A549 (cell line): ENCODE data around the gene POLE. TPM values are rescaled to one million over a fixed set of nuclear protein-coding genes. Genes with fewer than 3 reads are reported as not detected.
"Not testable (repeated sequence)": the region's sequence is repeated elsewhere in the genome, so short reads cannot be mapped to it uniquely, and the experiment has no call there.

Experiments used
- ATAC-seq, 2 experiments: fragments of 200-7000 bp in 1 of 2; fragments of >200 bp in 1 of 2; cut with Nextera tagmentation in 1 of 2; cut with Tn5 transposase in 1 of 2; 3 replicates each; pipeline versions ENCODE4 v1.8.0 to v1.9.1; 2018 to 2020; ENCODE audit warnings: mild to moderate bottlenecking in 1 of 2, moderate library complexity in 1 of 2
- CTCF ChIA-PET: fragments of 300-600 bp; sonication (Branson Sonifier 250); formaldehyde crosslinking; extraction: SDS; loops from one replicate; lab custom pipeline; 2021; ENCODE audit warnings: antibody characterized with exemption, inconsistent platforms; lab: Yijun Ruan, JAX
- POLR2A ChIA-PET: fragments of 350-600 bp; formaldehyde crosslinking; extraction: SDS; loops from one replicate; lab custom pipeline; 2021; ENCODE audit warnings: antibody characterized with exemption, inconsistent platforms; lab: Yijun Ruan, JAX
- DNase-seq, 2 experiments: peaks; one replicate each; pipeline versions ENCODE4 v3.0.0 to v3.0.0-alpha.2; 2011 to 2016; ENCODE audit warnings: low read depth in 1 of 2, low spot score in 1 of 2
- FAIRE-seq: peaks from 2 replicates; lab custom pipeline; 2011; peaks lifted over from hg19 to GRCh38; lab: Jason Lieb, UNC
- H3K27ac ChIP-seq, 2 experiments: fragments of >200 bp; sonication (Bioruptor Twin); formaldehyde crosslinking; 3 replicates each; pipeline ENCODE4 v1.5.1; 2016 to 2017
- H3K4me1 ChIP-seq: fragments of >200 bp; sonication (Bioruptor Twin); formaldehyde crosslinking; 3 replicates; pipeline ENCODE4 v1.6.1; 2016
- H3K4me2 ChIP-seq: fragments of >200 bp; sonication (Bioruptor Twin); formaldehyde crosslinking; 3 replicates; pipeline ENCODE4 v1.6.1; 2016
- H3K4me3 ChIP-seq: fragments of >200 bp; sonication (Bioruptor Twin); formaldehyde crosslinking; 3 replicates; pipeline ENCODE4 v1.5.1; 2016
- H3K9me3 ChIP-seq: fragments of >200 bp; sonication (Bioruptor Twin); formaldehyde crosslinking; 3 replicates; pipeline ENCODE4 v1.6.1; 2016
- ATOH8 ChIP-seq: fragments of 250-450 bp; sonication (Bioruptor Pico); IDR thresholded peaks from 2 replicates; pipeline ENCODE4 v1.5.0; 2020; ENCODE audit warnings: low read depth, mild to moderate bottlenecking, moderate library complexity
- BCL3 ChIP-seq: fragments of >200 bp; sonication (Bioruptor Twin); formaldehyde crosslinking; IDR thresholded peaks from 3 replicates; pipeline ENCODE4 v1.6.1; 2016
- EHMT2 ChIP-seq: fragments of 200-600 bp; sonication (generic); IDR thresholded peaks from 2 replicates; pipeline ENCODE4 v1.6.1; 2016; ENCODE audit warnings: antibody characterized with exemption, low read depth, mild to moderate bottlenecking, moderate library complexity
- FOSL2 ChIP-seq, 2 experiments: fragments of 450-650 bp in 1 of 2; fragments of >200 bp in 1 of 2; sonication (Bioruptor Twin) in 1 of 2; formaldehyde crosslinking; IDR thresholded peaks; 2 replicates each; pipeline versions ENCODE4 v1.5.0 to v1.6.1; 2016 to 2020; ENCODE audit warnings: mild to moderate bottlenecking in 1 of 2, moderate library complexity in 1 of 2
- HOXB5 ChIP-seq: fragments of 250-450 bp; sonication (Bioruptor Pico); IDR thresholded peaks from 2 replicates; pipeline ENCODE4 v1.5.0; 2020; ENCODE audit warnings: mild to moderate bottlenecking, moderate library complexity
- JUNB ChIP-seq: fragments of >200 bp; sonication (Bioruptor Twin); formaldehyde crosslinking; IDR thresholded peaks from 2 replicates; pipeline ENCODE4 v1.6.1; 2016
- KDM5A ChIP-seq: fragments of 200-600 bp; sonication (generic); IDR thresholded peaks from 2 replicates; pipeline ENCODE4 v1.6.1; 2016; ENCODE audit warnings: antibody characterized with exemption, mild to moderate bottlenecking
- MYC ChIP-seq: IDR thresholded peaks from 2 replicates; pipeline ENCODE4 v1.6.1; 2012; ENCODE audit warnings: mild to moderate bottlenecking, inconsistent platforms, low read length, improper control_type of control experiment, borderline replicate concordance
- NPAS2 ChIP-seq: fragments of 250-450 bp; sonication (Bioruptor Pico); IDR thresholded peaks from 2 replicates; pipeline ENCODE4 v1.8.0; 2022; ENCODE audit warnings: mild to moderate bottlenecking, moderate library complexity, borderline replicate concordance
- NR3C1 ChIP-seq: fragments of >200 bp; sonication (Bioruptor Twin); formaldehyde crosslinking; IDR thresholded peaks from 3 replicates; pipeline ENCODE4 v1.6.1; 2017
- POLR2A ChIP-seq: IDR thresholded peaks from 2 replicates; pipeline ENCODE4 v1.6.1; 2012; ENCODE audit warnings: mild to moderate bottlenecking, low read length
- RAD21 ChIP-seq, 2 experiments: fragments of >200 bp in 1 of 2; sonication (Bioruptor Twin) in 1 of 2; formaldehyde crosslinking in 1 of 2; IDR thresholded peaks in 1 of 2; conservative IDR thresholded peaks in 1 of 2; 2 replicates in 1 of 2; 3 replicates in 1 of 2; pipeline ENCODE4 v1.6.1; 2012 to 2018; ENCODE audit warnings: inconsistent platforms in 1 of 2
- RFX5 ChIP-seq: fragments of 450-650 bp; IDR thresholded peaks from 2 replicates; pipeline ENCODE4 v1.7.1; 2014; ENCODE audit warnings: antibody characterized with exemption, mild to moderate bottlenecking, moderate library complexity
- SMC3 ChIP-seq: fragments of >200 bp; sonication (Bioruptor Twin); formaldehyde crosslinking; IDR thresholded peaks from 3 replicates; pipeline ENCODE4 v1.6.1; 2018; ENCODE audit warnings: inconsistent platforms
- TFCP2L1 ChIP-seq: fragments of 250-450 bp; sonication (Bioruptor Pico); IDR thresholded peaks from 2 replicates; pipeline ENCODE4 v1.5.0; 2021; ENCODE audit warnings: mild to moderate bottlenecking
- USF2 ChIP-seq: fragments of 450-650 bp; IDR thresholded peaks from 2 replicates; pipeline ENCODE4 v1.6.1; 2014; ENCODE audit warnings: antibody characterized with exemption
- ZC3H11A ChIP-seq: fragments of 450-650 bp; IDR thresholded peaks from 2 replicates; pipeline ENCODE4 v1.6.1; 2014; ENCODE audit warnings: antibody characterized with exemption, mild to moderate bottlenecking
- ZFP36 ChIP-seq: fragments of 450-650 bp; IDR thresholded peaks from 2 replicates; pipeline ENCODE4 v1.6.1; 2014; ENCODE audit warnings: borderline replicate concordance; ENCODE audit not compliant: partially characterized antibody
- ZSCAN20 ChIP-seq: fragments of 250-450 bp; sonication (Bioruptor Pico); IDR thresholded peaks from 2 replicates; pipeline ENCODE4 v1.8.0; 2022; ENCODE audit warnings: mild to moderate bottlenecking, moderate library complexity
- WGBS: methylation state at CpG from one replicate; pipeline ENCODE4 v1.1.6; 2017; ENCODE audit errors: missing lambda C conversion rate; 5-methylcytosine and 5-hydroxymethylcytosine counted together
- polyA plus RNA-seq, 4 experiments: library from polyadenylated mRNA; depleted of rRNA in 3 of 4; stranded (reverse); fragments of >200 nt; fragmentation: RNase III in 1 of 4; extraction: RNeasy Plus Mini Kit Qiagen cat#74134 plus additional on column Dnase treatment in 1 of 4; gene quantifications; 2 replicates in 3 of 4; 3 replicates in 1 of 4; pipeline ENCODE4 v1.2.3, GENCODE V29; 2011 to 2017

The POLE gene
- polyA plus RNA-seq, 2 of the 4 experiments (the other 2 are of a cell fraction), result 28.9 to 67.2 TPM

- FAIRE-seq, result no peak
These were observed 15.5 kb upstream of the POLE start for GRCh38 chr12:132702640-132703039.

GRCh38 chr12:132700212-132700822 lies 13.2 kb upstream of the POLE start:
- no peak overlapping the region for H3K4me3 ChIP-seq
- ChIA-PET POLR2A (interaction anchor here (0.7 kb wide), 1 partner anchor 61 kb away, joined by 5 read pairs; no protein-coding TSS in a partner anchor), CTCF (interaction anchor here (1.8 kb wide), 1 partner anchor 8 kb away, joined by 8 read pairs; no protein-coding TSS in a partner anchor)
- H3K4me2 ChIP-seq, result peak overlapping the region; percentile 59
- ATAC-seq (peak in 1 of 2 experiments; percentile 56; a peak in 3 of 6 replicates), DNase-seq (peak in 1 of 2 experiments; percentile 78), FAIRE-seq (no peak)
- H3K27ac ChIP-seq, result no peak overlapping the region
- 65% methylated on average over 10 of the region's 10 CpGs for WGBS
- no peaks in the 10 kb centered on the region for H3K9me3 ChIP-seq
- peaks cover 14% of the 10 kb centered on the region for H3K4me1 ChIP-seq
- TF ChIP-seq FOSL2 (IDR thresholded peaks at IDR 0.05), result no peak
- TF ChIP-seq FOSL2 (CRISPR knock-in tag; IDR thresholded peaks at IDR 0.05), result peak; percentile 46
- TF ChIP-seq KDM5A, result no peak
- TF ChIP-seq JUNB, result no peak
- TF ChIP-seq EHMT2, result no peak
- no peak for TF ChIP-seq BCL3
- TF ChIP-seq ZC3H11A, result no peak
- TF ChIP-seq NR3C1, result no peak
- TF ChIP-seq, all 56 proteins: peak for 1

More at GRCh38 chr12:132702640-132703039, 15.5 kb upstream of the POLE start:
- peaks cover 14% of the 10 kb centered on the region for H3K4me1 ChIP-seq
- CTCF ChIA-PET, result interaction anchor here (1.4 to 2.0 kb wide), 2 partner anchors 10 to 64 kb away, joined by 3 to 5 read pairs; no protein-coding TSS in a partner anchor
- no peak overlapping the region for H3K4me2 ChIP-seq
- peaks cover 5% of the 10 kb centered on the region; the same call in 2 of the 3 replicates for H3K9me3 ChIP-seq
- POLR2A ChIA-PET, result interaction anchor here (1.2 kb wide), 1 partner anchor 8 kb away, joined by 3 read pairs; the partner anchor contains the start of gene PGAM5
- WGBS, result 53% methylated on average over 4 of the region's 4 CpGs
- DNase-seq, result no peak
- no peak overlapping the region for H3K27ac ChIP-seq
- TF ChIP-seq RAD21 (conservative IDR thresholded peaks at IDR 0.05 in 1 of 2, IDR thresholded peaks at IDR 0.05 in 1 of 2), result peak in 1 of 2 experiments; percentile 17; a peak in 1 of 5 replicates
- no peak for TF ChIP-seq HOXB5 (CRISPR knock-in tag)
- H3K4me3 ChIP-seq, result no peak overlapping the region
- ATAC-seq, result peak; percentile 79 to 82

GRCh38 chr12:132698341-132698740 lies 11.2 kb upstream of the POLE start:
- DNase-seq (no peak), ATAC-seq (no peak), FAIRE-seq (no peak)
- ChIA-PET CTCF (no interaction called here), POLR2A (interaction anchor here (0.6 kb wide), 1 partner anchor 967 kb away, joined by 5 read pairs; no protein-coding TSS in a partner anchor)
- TF ChIP-seq RFX5 (no peak), ZSCAN20 (no peak)
- Histone ChIP-seq H3K4me3 (no peak overlapping the region), H3K4me1 (peaks cover 14% of the 10 kb centered on the region), H3K4me2 (no peak overlapping the region), H3K9me3 (no peaks in the 10 kb centered on the region), H3K27ac (no peak overlapping the region)
- WGBS, result 76% methylated on average over 5 of the region's 5 CpGs

- no peak for FAIRE-seq
These were observed 8.3 kb upstream of the POLE start for GRCh38 chr12:132695431-132695830.

GRCh38 chr12:132694888-132695287 lies 7.7 kb upstream of the POLE start:
- not testable (repeated sequence) for H3K4me1 ChIP-seq, H3K27ac ChIP-seq, FAIRE-seq, H3K9me3 ChIP-seq, H3K4me3 ChIP-seq, ATAC-seq, H3K4me2 ChIP-seq, DNase-seq
- ChIA-PET POLR2A (interaction anchor here (0.6 kb wide), 1 partner anchor 11 kb away, joined by 3 read pairs; no protein-coding TSS in a partner anchor), CTCF (interaction anchor here (0.9 to 2.6 kb wide), 3 partner anchors 9 to 234 kb away, joined by 4 to 8 read pairs (median 5); no protein-coding TSS in a partner anchor)
- WGBS, result 88% methylated on average over 2 of the region's 3 CpGs

More at GRCh38 chr12:132695431-132695830, 8.3 kb upstream of the POLE start:
- ATAC-seq, result no peak
- no peak for DNase-seq
- no peak overlapping the region for H3K27ac ChIP-seq
- CTCF ChIA-PET, result interaction anchor here (0.7 to 2.6 kb wide), 5 partner anchors 10 to 234 kb away, joined by 3 to 8 read pairs (median 5); no protein-coding TSS in a partner anchor
- no peak overlapping the region for H3K4me2 ChIP-seq
- TF ChIP-seq ZC3H11A (no peak), ATOH8 (CRISPR knock-in tag) (no peak), MYC (no peak), ZFP36 (no peak), USF2 (no peak), SMC3 (no peak), TFCP2L1 (CRISPR knock-in tag) (no peak), NPAS2 (CRISPR knock-in tag) (no peak), POLR2A (no peak)
- TF ChIP-seq, all 56 proteins: peak for 0
- H3K4me3 ChIP-seq, result no peak overlapping the region
- POLR2A ChIA-PET, result no interaction called here
- 95% methylated on average over 12 of the region's 12 CpGs for WGBS
- peaks cover 6% of the 10 kb centered on the region for H3K4me1 ChIP-seq
- H3K9me3 ChIP-seq, result no peaks in the 10 kb centered on the region

GRCh38 chr12:132692030-132692429 lies 4.9 kb upstream of the POLE start:
- DNase-seq, H3K4me3 ChIP-seq, H3K27ac ChIP-seq, ATAC-seq, POLR2A ChIA-PET, H3K4me2 ChIP-seq, CTCF ChIA-PET, H3K9me3 ChIP-seq, H3K4me1 ChIP-seq, FAIRE-seq: not testable (repeated sequence)
- 86% methylated on average over 2 of the region's 3 CpGs for WGBS
